HepG2 (cell line): Measurements from ENCODE around the gene MCM3. TPM values are rescaled to one million over a fixed set of nuclear protein-coding genes. Genes with fewer than 3 reads are reported as not detected.

Experiments
- ARNTL ChIP-seq: sonication (generic); formaldehyde crosslinking; IDR thresholded peaks from 2 replicates; pipeline ENCODE4 v1.4.0; 2020; ENCODE audit warnings: mild to moderate bottlenecking, missing genetic modification reagents
- CREB1 ChIP-seq, 2 experiments: fragments of 450-650 bp in 1 of 2; IDR thresholded peaks; 2 replicates each; pipeline ENCODE4 v1.6.1; 2016 to 2017; ENCODE audit warnings: control low read depth in 1 of 2, mild to moderate bottlenecking in 1 of 2, missing compliant biosample characterization in 1 of 2, missing genetic modification characterization in 1 of 2
- ISX ChIP-seq: sonication (generic); formaldehyde crosslinking; conservative IDR thresholded peaks from 2 replicates; pipeline ENCODE4 v1.5.0; 2020; ENCODE audit warnings: missing genetic modification reagents
- JARID2 ChIP-seq: sonication (generic); formaldehyde crosslinking; IDR thresholded peaks from 2 replicates; pipeline ENCODE4 v1.8.1; 2023; ENCODE audit warnings: missing genetic modification reagents, inconsistent platforms; ENCODE audit not compliant: insufficient replicate concordance
- MAFK ChIP-seq, 2 experiments: IDR thresholded peaks in 1 of 2; conservative IDR thresholded peaks in 1 of 2; 2 replicates each; pipeline ENCODE4 v1.6.1; 2011; ENCODE audit warnings: improper control_type of control experiment in 2 of 2, low read length in 2 of 2
- NFKB2 ChIP-seq: sonication (generic); formaldehyde crosslinking; IDR thresholded peaks from 2 replicates; pipeline ENCODE4 v1.4.0; 2020; ENCODE audit warnings: missing genetic modification reagents, borderline replicate concordance
- RARG ChIP-seq: sonication (generic); formaldehyde crosslinking; IDR thresholded peaks from 2 replicates; pipeline ENCODE4 v1.4.0; 2020; ENCODE audit warnings: low read depth, mild to moderate bottlenecking, missing genetic modification reagents
- RELA ChIP-seq: sonication (generic); formaldehyde crosslinking; IDR thresholded peaks from 2 replicates; pipeline ENCODE4 v1.4.0; 2020; ENCODE audit warnings: missing genetic modification reagents
- STAG1 ChIP-seq: sonication (generic); formaldehyde crosslinking; IDR thresholded peaks from 2 replicates; pipeline ENCODE4 v1.4.0; 2020; ENCODE audit warnings: missing genetic modification reagents
- TOE1 ChIP-seq: sonication (generic); formaldehyde crosslinking; IDR thresholded peaks from 2 replicates; pipeline ENCODE4 v1.4.0; 2020; ENCODE audit warnings: mild to moderate bottlenecking, missing genetic modification reagents
- ZMYM4 ChIP-seq: sonication (generic); formaldehyde crosslinking; IDR thresholded peaks from 2 replicates; pipeline ENCODE4 v1.8.1; 2023; ENCODE audit warnings: mild to moderate bottlenecking, missing genetic modification reagents
- ZNF160 ChIP-seq: sonication (generic); formaldehyde crosslinking; IDR thresholded peaks from 2 replicates; pipeline ENCODE4 v1.8.0; 2022; ENCODE audit warnings: mild to moderate bottlenecking, inconsistent platforms, missing genetic modification reagents
- ZNF234 ChIP-seq: sonication (generic); formaldehyde crosslinking; conservative IDR thresholded peaks from 2 replicates; pipeline ENCODE4 v1.5.1; 2020; ENCODE audit warnings: mild to moderate bottlenecking, missing genetic modification reagents
- ZNF549 ChIP-seq: sonication (generic); formaldehyde crosslinking; IDR thresholded peaks from 2 replicates; pipeline ENCODE4 v1.5.0; 2020; ENCODE audit warnings: missing genetic modification reagents
- ZNF878 ChIP-seq: sonication (generic); formaldehyde crosslinking; IDR thresholded peaks from 2 replicates; pipeline ENCODE4 v1.8.1; 2023; ENCODE audit warnings: mild to moderate bottlenecking, missing genetic modification reagents, moderate library complexity
- polyA plus RNA-seq, 8 experiments: library from polyadenylated mRNA; depleted of rRNA in 3 of 8; stranded (reverse) in 7 of 8; unstranded in 1 of 8; fragments of >200 nt; fragmentation: Illumina TruSeq in 4 of 8; extraction: Trizol in 4 of 8; gene quantifications; 2 replicates each; pipeline versions ENCODE4 v1.2.1 to v1.2.3, GENCODE V29; 2011 to 2016; ENCODE audit warnings: low read depth in 4 of 8, missing spikeins in 1 of 8, mixed read lengths in 1 of 8; ENCODE audit not compliant: insufficient read depth in 1 of 8
- total RNA-seq, 5 experiments: library from RNA; depleted of rRNA; stranded (reverse); fragments of >200 nt; fragmentation: Illumina TruSeq; extraction: Trizol; gene quantifications; 2 replicates each; pipeline ENCODE4 v1.2.3, GENCODE V29; 2016; ENCODE audit warnings: low read depth in 1 of 5
- TF ChIP-seq, protein P1 (sequence below): sonication (generic); formaldehyde crosslinking; IDR thresholded peaks from 2 replicates; pipeline ENCODE4 v1.4.0; 2020; ENCODE audit warnings: mild to moderate bottlenecking, missing genetic modification reagents
- TF ChIP-seq, protein P2 (sequence below): sonication (generic); formaldehyde crosslinking; IDR thresholded peaks from 2 replicates; pipeline ENCODE4 v1.5.0; 2020; ENCODE audit warnings: missing genetic modification reagents
- TF ChIP-seq, protein P3 (sequence below): IDR thresholded peaks from 2 replicates; pipeline ENCODE4 v1.6.1; 2016; ENCODE audit warnings: mild to moderate bottlenecking
- TF ChIP-seq, protein P4 (sequence below): IDR thresholded peaks from 2 replicates; pipeline ENCODE4 v1.4.0; 2020; ENCODE audit warnings: mild to moderate bottlenecking, missing genetic modification reagents

Gene MCM3
- total and polyA plus RNA-seq, 2 of the 13 experiments (the other 11 are each of a cell fraction or from before 2014, with no cell fraction given) = 164 to 288 TPM

DNA sequence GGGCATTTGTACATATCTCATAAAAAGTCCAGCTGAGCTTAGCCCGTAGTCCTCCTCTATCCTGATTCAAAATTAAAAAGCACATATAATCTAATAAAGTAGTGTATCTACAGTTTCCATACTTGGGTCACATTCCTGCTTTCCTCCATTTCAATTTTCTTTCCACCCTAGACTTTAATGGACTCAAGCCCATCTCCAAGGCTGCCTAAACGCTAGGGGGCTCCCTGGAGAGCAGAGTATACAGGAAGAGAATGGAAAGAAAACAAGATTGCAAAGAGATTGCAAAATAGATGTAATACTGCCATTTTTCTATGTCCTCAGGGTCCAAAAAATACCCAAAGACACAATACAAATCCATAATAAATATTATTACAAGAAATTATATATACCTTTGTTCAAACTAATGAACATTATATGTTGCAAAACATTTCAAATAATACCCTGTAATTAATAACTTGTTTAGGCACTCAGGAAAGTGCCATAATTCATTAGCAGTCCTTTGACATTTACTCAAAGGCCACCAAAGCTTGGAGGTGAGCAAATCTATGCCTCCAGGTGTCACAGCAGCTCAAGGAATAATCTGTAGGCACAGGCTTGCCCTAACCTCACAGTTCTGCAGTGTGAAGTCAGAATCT is 2.4 kb upstream of the MCM3 start (continued):
- TF ChIP-seq, protein P1, sequence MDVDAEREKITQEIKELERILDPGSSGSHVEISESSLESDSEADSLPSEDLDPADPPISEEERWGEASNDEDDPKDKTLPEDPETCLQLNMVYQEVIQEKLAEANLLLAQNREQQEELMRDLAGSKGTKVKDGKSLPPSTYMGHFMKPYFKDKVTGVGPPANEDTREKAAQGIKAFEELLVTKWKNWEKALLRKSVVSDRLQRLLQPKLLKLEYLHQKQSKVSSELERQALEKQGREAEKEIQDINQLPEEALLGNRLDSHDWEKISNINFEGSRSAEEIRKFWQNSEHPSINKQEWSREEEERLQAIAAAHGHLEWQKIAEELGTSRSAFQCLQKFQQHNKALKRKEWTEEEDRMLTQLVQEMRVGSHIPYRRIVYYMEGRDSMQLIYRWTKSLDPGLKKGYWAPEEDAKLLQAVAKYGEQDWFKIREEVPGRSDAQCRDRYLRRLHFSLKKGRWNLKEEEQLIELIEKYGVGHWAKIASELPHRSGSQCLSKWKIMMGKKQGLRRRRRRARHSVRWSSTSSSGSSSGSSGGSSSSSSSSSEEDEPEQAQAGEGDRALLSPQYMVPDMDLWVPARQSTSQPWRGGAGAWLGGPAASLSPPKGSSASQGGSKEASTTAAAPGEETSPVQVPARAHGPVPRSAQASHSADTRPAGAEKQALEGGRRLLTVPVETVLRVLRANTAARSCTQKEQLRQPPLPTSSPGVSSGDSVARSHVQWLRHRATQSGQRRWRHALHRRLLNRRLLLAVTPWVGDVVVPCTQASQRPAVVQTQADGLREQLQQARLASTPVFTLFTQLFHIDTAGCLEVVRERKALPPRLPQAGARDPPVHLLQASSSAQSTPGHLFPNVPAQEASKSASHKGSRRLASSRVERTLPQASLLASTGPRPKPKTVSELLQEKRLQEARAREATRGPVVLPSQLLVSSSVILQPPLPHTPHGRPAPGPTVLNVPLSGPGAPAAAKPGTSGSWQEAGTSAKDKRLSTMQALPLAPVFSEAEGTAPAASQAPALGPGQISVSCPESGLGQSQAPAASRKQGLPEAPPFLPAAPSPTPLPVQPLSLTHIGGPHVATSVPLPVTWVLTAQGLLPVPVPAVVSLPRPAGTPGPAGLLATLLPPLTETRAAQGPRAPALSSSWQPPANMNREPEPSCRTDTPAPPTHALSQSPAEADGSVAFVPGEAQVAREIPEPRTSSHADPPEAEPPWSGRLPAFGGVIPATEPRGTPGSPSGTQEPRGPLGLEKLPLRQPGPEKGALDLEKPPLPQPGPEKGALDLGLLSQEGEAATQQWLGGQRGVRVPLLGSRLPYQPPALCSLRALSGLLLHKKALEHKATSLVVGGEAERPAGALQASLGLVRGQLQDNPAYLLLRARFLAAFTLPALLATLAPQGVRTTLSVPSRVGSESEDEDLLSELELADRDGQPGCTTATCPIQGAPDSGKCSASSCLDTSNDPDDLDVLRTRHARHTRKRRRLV (CRISPR knock-in tag) = no peak
- TF ChIP-seq ZNF234 (CRISPR knock-in tag) (no peak), ZNF878 (CRISPR knock-in tag) (no peak), ZNF549 (CRISPR knock-in tag) (no peak), ARNTL (peak; percentile 52; the same call in 1 of the 2 replicates), NFKB2 (no peak), ZNF160 (no peak), STAG1 (peak; percentile 80), CREB1 (IDR thresholded peaks at IDR 0.05) (no peak), CREB1 (CRISPR knock-in tag; IDR thresholded peaks at IDR 0.05) (peak; percentile 69), ZMYM4 (CRISPR knock-in tag) (peak; percentile 67; the same call in 1 of the 2 replicates), JARID2 (CRISPR knock-in tag) (no peak), RELA (CRISPR knock-in tag) (no peak), TOE1 (CRISPR knock-in tag) (0 out of 2 replicates have a peak, but pooled peaks have one; percentile 18), ISX (CRISPR knock-in tag) (no peak), MAFK (conservative IDR thresholded peaks at IDR 0.05 in 1 of 2, IDR thresholded peaks at IDR 0.05 in 1 of 2; ENCODE audit: low read length in 2 of 2) (no peak), RARG (CRISPR knock-in tag) (no peak)
- TF ChIP-seq, protein P2, sequence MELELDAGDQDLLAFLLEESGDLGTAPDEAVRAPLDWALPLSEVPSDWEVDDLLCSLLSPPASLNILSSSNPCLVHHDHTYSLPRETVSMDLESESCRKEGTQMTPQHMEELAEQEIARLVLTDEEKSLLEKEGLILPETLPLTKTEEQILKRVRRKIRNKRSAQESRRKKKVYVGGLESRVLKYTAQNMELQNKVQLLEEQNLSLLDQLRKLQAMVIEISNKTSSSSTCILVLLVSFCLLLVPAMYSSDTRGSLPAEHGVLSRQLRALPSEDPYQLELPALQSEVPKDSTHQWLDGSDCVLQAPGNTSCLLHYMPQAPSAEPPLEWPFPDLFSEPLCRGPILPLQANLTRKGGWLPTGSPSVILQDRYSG (CRISPR knock-in tag) = no peak
- TF ChIP-seq, protein P3, sequence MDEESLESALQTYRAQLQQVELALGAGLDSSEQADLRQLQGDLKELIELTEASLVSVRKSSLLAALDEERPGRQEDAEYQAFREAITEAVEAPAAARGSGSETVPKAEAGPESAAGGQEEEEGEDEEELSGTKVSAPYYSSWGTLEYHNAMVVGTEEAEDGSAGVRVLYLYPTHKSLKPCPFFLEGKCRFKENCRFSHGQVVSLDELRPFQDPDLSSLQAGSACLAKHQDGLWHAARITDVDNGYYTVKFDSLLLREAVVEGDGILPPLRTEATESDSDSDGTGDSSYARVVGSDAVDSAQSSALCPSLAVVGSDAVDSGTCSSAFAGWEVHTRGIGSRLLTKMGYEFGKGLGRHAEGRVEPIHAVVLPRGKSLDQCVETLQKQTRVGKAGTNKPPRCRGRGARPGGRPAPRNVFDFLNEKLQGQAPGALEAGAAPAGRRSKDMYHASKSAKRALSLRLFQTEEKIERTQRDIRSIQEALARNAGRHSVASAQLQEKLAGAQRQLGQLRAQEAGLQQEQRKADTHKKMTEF (CRISPR knock-in tag) = peak; percentile 62
- TF ChIP-seq, protein P4, sequence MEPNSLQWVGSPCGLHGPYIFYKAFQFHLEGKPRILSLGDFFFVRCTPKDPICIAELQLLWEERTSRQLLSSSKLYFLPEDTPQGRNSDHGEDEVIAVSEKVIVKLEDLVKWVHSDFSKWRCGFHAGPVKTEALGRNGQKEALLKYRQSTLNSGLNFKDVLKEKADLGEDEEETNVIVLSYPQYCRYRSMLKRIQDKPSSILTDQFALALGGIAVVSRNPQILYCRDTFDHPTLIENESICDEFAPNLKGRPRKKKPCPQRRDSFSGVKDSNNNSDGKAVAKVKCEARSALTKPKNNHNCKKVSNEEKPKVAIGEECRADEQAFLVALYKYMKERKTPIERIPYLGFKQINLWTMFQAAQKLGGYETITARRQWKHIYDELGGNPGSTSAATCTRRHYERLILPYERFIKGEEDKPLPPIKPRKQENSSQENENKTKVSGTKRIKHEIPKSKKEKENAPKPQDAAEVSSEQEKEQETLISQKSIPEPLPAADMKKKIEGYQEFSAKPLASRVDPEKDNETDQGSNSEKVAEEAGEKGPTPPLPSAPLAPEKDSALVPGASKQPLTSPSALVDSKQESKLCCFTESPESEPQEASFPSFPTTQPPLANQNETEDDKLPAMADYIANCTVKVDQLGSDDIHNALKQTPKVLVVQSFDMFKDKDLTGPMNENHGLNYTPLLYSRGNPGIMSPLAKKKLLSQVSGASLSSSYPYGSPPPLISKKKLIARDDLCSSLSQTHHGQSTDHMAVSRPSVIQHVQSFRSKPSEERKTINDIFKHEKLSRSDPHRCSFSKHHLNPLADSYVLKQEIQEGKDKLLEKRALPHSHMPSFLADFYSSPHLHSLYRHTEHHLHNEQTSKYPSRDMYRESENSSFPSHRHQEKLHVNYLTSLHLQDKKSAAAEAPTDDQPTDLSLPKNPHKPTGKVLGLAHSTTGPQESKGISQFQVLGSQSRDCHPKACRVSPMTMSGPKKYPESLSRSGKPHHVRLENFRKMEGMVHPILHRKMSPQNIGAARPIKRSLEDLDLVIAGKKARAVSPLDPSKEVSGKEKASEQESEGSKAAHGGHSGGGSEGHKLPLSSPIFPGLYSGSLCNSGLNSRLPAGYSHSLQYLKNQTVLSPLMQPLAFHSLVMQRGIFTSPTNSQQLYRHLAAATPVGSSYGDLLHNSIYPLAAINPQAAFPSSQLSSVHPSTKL = peak; percentile 74
